CD14-positive monocyte (primary cell): Measurements from ENCODE around the gene SLC31A1. TPM values are rescaled to one million over a fixed set of nuclear protein-coding genes. Genes with fewer than 3 reads are reported as not detected.

Experiments used
- DNase-seq, 3 donors: peaks; one replicate each; pipeline ENCODE4 v3.0.0-alpha.2; 2011 to 2022
- H2AFZ ChIP-seq: 2 replicates; pipeline ENCODE4 v1.6.0; 2012; ENCODE audit warnings: mild to moderate bottlenecking, low read depth, low read length, inconsistent platforms; ENCODE audit not compliant: insufficient read depth, poor library complexity, severe bottlenecking
- H3K27ac ChIP-seq, 2 donors: 1 replicate in 1 of 2; 2 replicates in 1 of 2; pipeline ENCODE4 v1.5.1; 2012 to 2013; ENCODE audit warnings: low read length in 2 of 2, control low read depth in 1 of 2, inconsistent platforms in 1 of 2, low read depth in 1 of 2, mild to moderate bottlenecking in 1 of 2
- H3K27me3 ChIP-seq, 2 donors: one replicate each; pipeline versions ENCODE4 v1.6.0 to v1.6.1; 2011 to 2013; ENCODE audit warnings: low read length in 2 of 2; ENCODE audit not compliant: control insufficient read depth in 2 of 2, insufficient read depth in 2 of 2
- H3K36me3 ChIP-seq, 2 donors: replicated peaks in 1 of 2; 1 replicate in 1 of 2; 2 replicates in 1 of 2; pipeline versions ENCODE4 v1.5.1 to v1.6.1; 2012 to 2013; ENCODE audit warnings: low read length in 2 of 2, control low read depth in 1 of 2, inconsistent platforms in 1 of 2, mild to moderate bottlenecking in 1 of 2; ENCODE audit not compliant: insufficient read depth in 2 of 2, control insufficient read depth in 1 of 2
- H3K4me1 ChIP-seq, 2 donors: 1 replicate in 1 of 2; 2 replicates in 1 of 2; pipeline versions ENCODE4 v1.5.1 to v1.6.1; 2012 to 2013; ENCODE audit warnings: low read length in 2 of 2, control low read depth in 1 of 2, inconsistent platforms in 1 of 2, mild to moderate bottlenecking in 1 of 2, moderate library complexity in 1 of 2; ENCODE audit not compliant: insufficient read depth in 2 of 2, control insufficient read depth in 1 of 2
- H3K4me2 ChIP-seq: replicated peaks from 2 replicates; pipeline ENCODE3; 2012; ENCODE audit warnings: low read length, moderate library complexity, mild to moderate bottlenecking; ENCODE audit not compliant: poor library complexity, severe bottlenecking; ENCODE audit errors: extremely low read depth
- H3K4me3 ChIP-seq, 3 experiments: fragments of 200-600 bp in 1 of 3; sonication (generic) in 1 of 3; replicated peaks in 1 of 3; 1 replicate in 2 of 3; 2 replicates in 1 of 3; pipeline ENCODE4 v1.5.1; 2011 to 2013; ENCODE audit warnings: low read length in 3 of 3, mild to moderate bottlenecking in 3 of 3, control low read depth in 2 of 3, low read depth in 2 of 3, inconsistent platforms in 1 of 3, moderate library complexity in 1 of 3
- H3K79me2 ChIP-seq: 2 replicates; pipeline ENCODE4 v1.6.0; 2012; ENCODE audit warnings: mild to moderate bottlenecking, control low read depth, inconsistent platforms, low read length, moderate library complexity; ENCODE audit not compliant: insufficient read depth
- H3K9ac ChIP-seq: 2 replicates; pipeline ENCODE4 v1.6.0; 2017; ENCODE audit warnings: low read length, mild to moderate bottlenecking; ENCODE audit not compliant: insufficient read depth, poor library complexity, severe bottlenecking
- H3K9me3 ChIP-seq, 2 donors: replicated peaks in 1 of 2; 1 replicate in 1 of 2; 2 replicates in 1 of 2; pipeline versions ENCODE4 v1.5.1 to v1.6.1; 2012 to 2013; ENCODE audit warnings: low read length in 2 of 2, control low read depth in 1 of 2; ENCODE audit not compliant: control insufficient read depth in 1 of 2, insufficient read depth in 1 of 2
- H4K20me1 ChIP-seq: 2 replicates; pipeline ENCODE4 v1.6.0; 2012; ENCODE audit warnings: mild to moderate bottlenecking, low read length, control low read depth, moderate library complexity; ENCODE audit not compliant: insufficient read depth
- H3K27ac Mint-ChIP-seq, 7 donors: one replicate each; pipeline ENCODE4 v1.8.0; 2020; ENCODE audit warnings: mild to moderate bottlenecking in 7 of 7, mixed read lengths in 7 of 7, moderate library complexity in 6 of 7, inconsistent platforms in 2 of 7
- H3K27me3 Mint-ChIP-seq, 3 donors: one replicate each; pipeline ENCODE4 v1.8.0; 2021 to 2022; ENCODE audit warnings: low read depth in 3 of 3, mild to moderate bottlenecking in 3 of 3, mixed read lengths in 3 of 3, moderate library complexity in 3 of 3, inconsistent platforms in 1 of 3
- H3K36me3 Mint-ChIP-seq, 2 donors: one replicate each; pipeline ENCODE4 v1.8.0; 2020; ENCODE audit warnings: mixed read lengths in 2 of 2, inconsistent platforms in 1 of 2, mild to moderate bottlenecking in 1 of 2
- H3K4me1 Mint-ChIP-seq: one replicate; pipeline ENCODE4 v1.8.0; 2020; ENCODE audit warnings: mild to moderate bottlenecking, mixed read lengths
- H3K4me3 Mint-ChIP-seq, 2 donors: one replicate each; pipeline ENCODE4 v1.8.0; 2020; ENCODE audit warnings: mild to moderate bottlenecking in 2 of 2, mixed read lengths in 2 of 2, moderate library complexity in 1 of 2
- H3K9me3 Mint-ChIP-seq, 7 donors: one replicate each; pipeline ENCODE4 v1.8.0; 2020 to 2022; ENCODE audit warnings: mixed read lengths in 7 of 7, mild to moderate bottlenecking in 6 of 7, moderate library complexity in 6 of 7, inconsistent platforms in 2 of 7
- WGBS: methylation state at CpG from one replicate; pipeline ENCODE4 v1.1.5; 2013; ENCODE audit warnings: missing lambda C conversion rate; ENCODE audit not compliant: insufficient coverage; 5-methylcytosine and 5-hydroxymethylcytosine counted together
- intact Hi-C, 2 donors: fragments of 100-400 bp; cut with micrococcal nuclease; formaldehyde crosslinking; loops; one replicate each; pipeline versions ENCODE4 v1.15.0 to v1.15.1; 2023
- polyA plus RNA-seq, 3 donors: library from polyadenylated mRNA; depleted of rRNA in 1 of 3; unstranded in 2 of 3; stranded (reverse) in 1 of 3; fragments of 300-500 nt in 2 of 3; fragments of >200 nt in 1 of 3; fragmentation: Illumina TruSeq in 2 of 3; gene quantifications; 1 replicate in 2 of 3; 2 replicates in 1 of 3; pipeline ENCODE4 v1.2.3, GENCODE V29; 2012 to 2021
- TF ChIP-seq, protein P1 (sequence below): fragments of 200-600 bp; IDR thresholded peaks from one replicate; pipeline ENCODE4 v1.8.0; 2022; ENCODE audit warnings: antibody characterized with exemption, mild to moderate bottlenecking

The SLC31A1 gene
- polyA plus RNA-seq, 3 donors, result 20.4 to 49.0 (median 38.8) TPM

DNA sequence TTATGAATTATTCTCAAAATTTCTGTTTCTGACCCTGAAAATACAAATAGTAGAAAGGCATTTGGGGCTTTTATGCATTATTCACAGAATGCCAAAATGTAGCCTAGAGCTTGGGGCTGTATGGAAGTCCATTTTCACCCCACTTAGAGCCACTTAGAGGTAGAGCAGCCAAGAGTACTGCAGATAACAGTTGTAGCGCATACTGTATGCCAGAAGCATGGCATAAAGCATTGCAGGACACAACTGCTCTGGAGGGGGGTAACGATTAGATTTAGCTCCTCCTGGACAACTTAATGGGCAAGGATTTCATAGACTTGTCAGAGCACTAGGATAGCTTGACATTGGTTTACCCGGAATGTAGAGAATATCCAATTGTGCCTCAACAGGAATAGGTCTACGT is 15.7 kb downstream of the SLC31A1 start:
- peaks cover 4 to 6% of the 10 kb centered on the region in 2 donors for H3K36me3 Mint-ChIP-seq
- no peaks in the 10 kb centered on the region for H3K36me3 ChIP-seq

DNA sequence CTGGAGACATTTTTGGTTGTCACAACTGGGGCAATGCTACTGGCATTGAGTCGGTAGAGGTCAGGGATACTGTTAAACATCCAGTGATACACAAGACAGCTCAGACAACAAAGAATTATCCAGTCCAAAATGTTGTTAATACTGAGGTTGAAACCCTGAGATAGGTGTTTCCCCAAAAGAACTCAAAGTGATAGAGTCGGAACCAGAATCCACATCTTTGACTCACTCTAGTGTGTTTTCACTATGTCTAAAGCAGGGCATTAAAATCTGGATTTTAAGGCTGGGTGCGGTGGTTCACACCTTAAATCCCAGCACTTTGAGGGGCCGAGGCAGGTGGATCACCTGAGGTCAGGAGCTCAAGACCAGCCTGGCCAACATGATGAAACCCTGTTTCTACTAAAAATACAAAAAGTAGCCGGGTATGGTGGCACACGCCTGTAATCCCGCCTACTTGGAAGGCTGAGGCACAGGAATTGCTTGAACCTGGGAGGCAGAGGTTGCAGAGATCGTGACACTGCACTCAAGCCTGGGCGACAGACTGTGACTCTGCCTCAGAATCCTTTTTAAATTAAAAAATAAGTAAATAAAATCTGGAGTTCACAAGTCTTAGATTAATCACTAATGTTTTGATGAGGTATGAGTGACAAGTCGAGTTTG is 17.0 kb downstream of the SLC31A1 start:
- Mint-ChIP-seq H3K4me3 (no peak overlapping the region), H3K36me3 (peaks cover 6 to 8% of the 10 kb centered on the region in 2 donors), H3K4me1 (peaks cover 30% of the 10 kb centered on the region), H3K27me3 (peaks cover 0 to 4% (median 0%) of the 10 kb centered on the region in 3 donors), H3K27ac (peak overlapping the region in 1 of 7 donors; percentile 28), H3K9me3 (peaks cover 0 to 1% (median 0%) of the 10 kb centered on the region in 7 donors)
- no peak overlapping the region for H3K9ac ChIP-seq
- no peaks in the 10 kb centered on the region for H3K27me3 ChIP-seq
- peaks cover 57% of the 10 kb centered on the region for H3K79me2 ChIP-seq
- H3K9me3 ChIP-seq, result no peaks in the 10 kb centered on the region
- H3K36me3 ChIP-seq, result no peaks in the 10 kb centered on the region
- no peak for DNase-seq
- H3K4me3 ChIP-seq, result no peak overlapping the region
- TF ChIP-seq, protein P1, sequence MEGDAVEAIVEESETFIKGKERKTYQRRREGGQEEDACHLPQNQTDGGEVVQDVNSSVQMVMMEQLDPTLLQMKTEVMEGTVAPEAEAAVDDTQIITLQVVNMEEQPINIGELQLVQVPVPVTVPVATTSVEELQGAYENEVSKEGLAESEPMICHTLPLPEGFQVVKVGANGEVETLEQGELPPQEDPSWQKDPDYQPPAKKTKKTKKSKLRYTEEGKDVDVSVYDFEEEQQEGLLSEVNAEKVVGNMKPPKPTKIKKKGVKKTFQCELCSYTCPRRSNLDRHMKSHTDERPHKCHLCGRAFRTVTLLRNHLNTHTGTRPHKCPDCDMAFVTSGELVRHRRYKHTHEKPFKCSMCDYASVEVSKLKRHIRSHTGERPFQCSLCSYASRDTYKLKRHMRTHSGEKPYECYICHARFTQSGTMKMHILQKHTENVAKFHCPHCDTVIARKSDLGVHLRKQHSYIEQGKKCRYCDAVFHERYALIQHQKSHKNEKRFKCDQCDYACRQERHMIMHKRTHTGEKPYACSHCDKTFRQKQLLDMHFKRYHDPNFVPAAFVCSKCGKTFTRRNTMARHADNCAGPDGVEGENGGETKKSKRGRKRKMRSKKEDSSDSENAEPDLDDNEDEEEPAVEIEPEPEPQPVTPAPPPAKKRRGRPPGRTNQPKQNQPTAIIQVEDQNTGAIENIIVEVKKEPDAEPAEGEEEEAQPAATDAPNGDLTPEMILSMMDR, result no peak
- H4K20me1 ChIP-seq, result peaks cover 14% of the 10 kb centered on the region
- 100% methylated on average over 5 of the region's 10 CpGs for WGBS
- intact Hi-C loops, result no loop called here
- H2AFZ ChIP-seq, result no peak overlapping the region
- H3K4me1 ChIP-seq, result peaks cover 21 to 26% of the 10 kb centered on the region in 2 donors
- H3K4me2 ChIP-seq, result no peak overlapping the region
- no peak overlapping the region for H3K27ac ChIP-seq

More for the DNA sequence above, 15.7 kb downstream of the SLC31A1 start:
- intact Hi-C loops, result no loop called here
- H3K79me2 ChIP-seq, result peaks cover 58% of the 10 kb centered on the region
- H3K4me1 ChIP-seq, result peaks cover 34 to 39% of the 10 kb centered on the region in 2 donors
- no peaks in the 10 kb centered on the region for H3K9me3 ChIP-seq
- H3K27ac ChIP-seq, result no peak overlapping the region
- Mint-ChIP-seq H3K4me3 (no peak overlapping the region), H3K4me1 (peaks cover 43% of the 10 kb centered on the region), H3K27me3 (peaks cover 0 to 3% (median 0%) of the 10 kb centered on the region in 3 donors), H3K27ac (peak overlapping the region in 1 of 7 donors; percentile 15), H3K9me3 (peaks cover 0 to 1% (median 0%) of the 10 kb centered on the region in 7 donors)
- 97% methylated on average over 3 of the region's 4 CpGs for WGBS
- peaks cover 7% of the 10 kb centered on the region for H4K20me1 ChIP-seq
- H3K27me3 ChIP-seq, result no peaks in the 10 kb centered on the region
- H3K4me3 ChIP-seq, result no peak overlapping the region
- no peak for DNase-seq
- TF ChIP-seq, protein P1, result no peak
- H2AFZ ChIP-seq, result no peak overlapping the region
- no peak overlapping the region for H3K4me2 ChIP-seq
- H3K9ac ChIP-seq, result no peak overlapping the region
